Gastrocnemius medialis (tissue), 4 donors: ENCODE data around the gene CRYL1.

Experiments
- CTCF ChIP-seq, 5 experiments: fragments of 450-650 bp in 3 of 5; fragments of 200-600 bp in 2 of 5; sonication (generic) in 2 of 5; IDR thresholded peaks in 4 of 5; conservative IDR thresholded peaks in 1 of 5; 1 replicate in 4 of 5; 2 replicates in 1 of 5; pipeline ENCODE4 v1.5.1; 2016 to 2019; ENCODE audit warnings: antibody characterized with exemption in 5 of 5, mild to moderate bottlenecking in 3 of 5, moderate library complexity in 3 of 5
- POLR2A ChIP-seq, 2 donors: fragments of 450-650 bp; IDR thresholded peaks; one replicate each; pipeline ENCODE4 v1.6.1; 2017; ENCODE audit warnings: antibody characterized with exemption in 2 of 2, mild to moderate bottlenecking in 2 of 2, moderate library complexity in 2 of 2

DNA sequence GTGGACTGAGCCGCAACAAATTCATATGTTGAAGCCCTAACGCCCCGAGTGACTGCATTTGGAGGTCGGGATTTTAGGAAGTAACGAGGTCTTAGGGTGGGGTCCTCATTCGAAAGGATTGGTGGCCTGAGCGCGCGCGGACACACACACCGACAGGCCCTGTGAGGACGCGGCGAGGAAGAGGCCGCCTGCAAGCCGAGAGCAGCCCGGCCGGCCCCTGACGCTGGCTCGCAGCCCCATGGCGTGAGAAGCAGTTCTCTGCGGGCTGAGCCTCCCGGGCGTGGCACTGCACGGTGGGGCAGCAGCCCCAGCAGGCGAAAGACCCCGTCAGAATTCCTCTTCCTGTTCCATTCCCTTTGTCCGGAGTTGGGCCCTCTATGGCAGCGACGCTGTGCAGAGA, 131.2 kb downstream of the CRYL1 start:
- TF ChIP-seq CTCF (IDR thresholded peaks at IDR 0.05 in 4 of 5, conservative IDR thresholded peaks at IDR 0.05 in 1 of 5): no peak
- TF ChIP-seq POLR2A (IDR thresholded peaks at IDR 0.05): no peak
